ENCODE measurements around the gene RAF1. TPM values are rescaled to one million over a fixed set of nuclear protein-coding genes. Genes with fewer than 3 reads are reported as not detected.

Gene RAF1
- total RNA-seq, 1 donor from 2014 or later, result 115 TPM

DNA sequence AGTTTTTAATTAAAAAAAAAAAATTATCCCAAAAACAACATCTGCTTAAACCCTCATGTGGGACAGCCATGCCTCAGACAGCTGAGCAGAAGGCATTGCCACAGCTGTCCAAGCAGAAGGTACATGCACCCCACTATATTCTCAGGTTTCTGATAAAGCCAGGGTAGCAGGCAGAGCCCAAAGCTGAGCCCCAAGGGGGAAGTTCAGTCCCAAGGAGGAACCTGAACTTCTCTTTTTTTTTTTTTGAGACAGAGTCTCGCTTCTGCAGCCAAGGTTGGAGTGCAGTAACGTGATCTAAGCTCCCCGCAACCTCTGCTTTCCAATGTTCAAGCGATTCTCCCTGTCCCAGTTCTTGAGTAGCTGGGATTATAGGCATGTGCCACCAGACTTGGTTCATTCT lies 73.8 kb downstream of the RAF1 start:
- Histone ChIP-seq H3K4me2 (no peak overlapping the region), H2AFZ (replicated peaks) (no peak overlapping the region), H4K20me1 (ENCODE audit: low read depth) (no peaks in the 10 kb centered on the region), H3K4me1 (no peaks in the 10 kb centered on the region), H3K9me3 (ENCODE audit: low read depth) (no peaks in the 10 kb centered on the region), H3F3A (ENCODE audit: low read depth) (peaks cover 4% of the 10 kb centered on the region), H3K9ac (no peak overlapping the region), H3K79me2 (ENCODE audit: low read depth) (no peaks in the 10 kb centered on the region), H3K27ac (no peak overlapping the region), H3K27me3 (no peaks in the 10 kb centered on the region), H3K36me3 (no peaks in the 10 kb centered on the region), H3K4me3 (no peak overlapping the region)
- no peak for DNase-seq (ENCODE audit: low spot score)
- Mint-ChIP-seq H3K27ac (no peak overlapping the region), H3K27me3 (ENCODE audit: insufficient read depth, low read depth) (no peaks in the 10 kb centered on the region), H3K9me3 (no peaks in the 10 kb centered on the region), H3K4me3 (no peak overlapping the region), H3K36me3 (peaks cover 41% of the 10 kb centered on the region), H3K4me1 (no peaks in the 10 kb centered on the region)
- TF ChIP-seq, protein P1, sequence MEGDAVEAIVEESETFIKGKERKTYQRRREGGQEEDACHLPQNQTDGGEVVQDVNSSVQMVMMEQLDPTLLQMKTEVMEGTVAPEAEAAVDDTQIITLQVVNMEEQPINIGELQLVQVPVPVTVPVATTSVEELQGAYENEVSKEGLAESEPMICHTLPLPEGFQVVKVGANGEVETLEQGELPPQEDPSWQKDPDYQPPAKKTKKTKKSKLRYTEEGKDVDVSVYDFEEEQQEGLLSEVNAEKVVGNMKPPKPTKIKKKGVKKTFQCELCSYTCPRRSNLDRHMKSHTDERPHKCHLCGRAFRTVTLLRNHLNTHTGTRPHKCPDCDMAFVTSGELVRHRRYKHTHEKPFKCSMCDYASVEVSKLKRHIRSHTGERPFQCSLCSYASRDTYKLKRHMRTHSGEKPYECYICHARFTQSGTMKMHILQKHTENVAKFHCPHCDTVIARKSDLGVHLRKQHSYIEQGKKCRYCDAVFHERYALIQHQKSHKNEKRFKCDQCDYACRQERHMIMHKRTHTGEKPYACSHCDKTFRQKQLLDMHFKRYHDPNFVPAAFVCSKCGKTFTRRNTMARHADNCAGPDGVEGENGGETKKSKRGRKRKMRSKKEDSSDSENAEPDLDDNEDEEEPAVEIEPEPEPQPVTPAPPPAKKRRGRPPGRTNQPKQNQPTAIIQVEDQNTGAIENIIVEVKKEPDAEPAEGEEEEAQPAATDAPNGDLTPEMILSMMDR (IDR thresholded peaks at IDR 0.05), result no peak
- TF ChIP-seq EZH2 (IDR thresholded peaks at IDR 0.05) (no peak), EZH2phosphoT487 (IDR thresholded peaks at IDR 0.05) (no peak)

DNA sequence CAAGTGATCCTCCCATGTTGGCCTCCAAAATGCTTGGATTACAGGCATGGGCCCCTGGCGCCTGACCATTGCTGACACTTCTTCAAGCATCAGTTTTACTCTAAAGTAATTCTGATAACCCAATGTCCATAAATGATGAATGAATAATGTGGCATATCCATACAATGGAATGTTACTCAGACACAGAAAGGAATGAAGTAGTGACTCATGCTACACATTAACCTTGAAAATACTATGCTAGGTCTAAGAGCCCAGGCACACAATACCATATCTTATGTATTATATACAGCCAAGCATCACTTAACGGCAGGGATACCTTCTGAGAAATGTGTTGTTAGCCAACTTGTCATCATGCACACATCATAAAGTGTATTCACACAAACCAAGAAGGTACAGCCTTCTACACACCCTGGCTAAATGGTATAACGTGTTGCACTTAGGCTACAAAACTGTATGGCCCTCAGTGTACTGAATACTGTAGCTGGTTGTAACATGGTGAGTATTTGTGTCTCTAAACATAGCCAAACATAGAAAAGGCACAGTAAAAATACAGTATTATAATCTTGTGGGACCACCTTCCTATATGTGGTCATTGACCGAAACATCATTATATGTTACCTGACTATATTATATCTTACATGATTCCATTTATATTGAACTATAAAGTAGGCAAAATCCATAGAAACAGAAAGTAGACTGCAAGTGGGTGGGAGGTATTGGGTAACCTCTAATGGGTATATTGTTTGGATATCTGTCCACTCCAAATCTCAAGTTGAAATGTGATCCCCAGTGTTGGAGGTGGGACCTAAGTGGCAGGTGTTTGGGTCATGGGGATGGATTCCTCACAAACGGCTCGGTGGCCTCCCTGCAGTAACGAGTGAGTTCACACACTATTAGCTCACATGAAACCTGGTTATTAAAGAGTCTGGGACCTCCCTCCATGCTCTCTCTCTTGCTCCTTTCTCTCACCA lies 75.6 kb downstream of the RAF1 start:
- Mint-ChIP-seq H3K27ac (no peak overlapping the region), H3K27me3 (ENCODE audit: insufficient read depth, low read depth) (peaks cover 2% of the 10 kb centered on the region), H3K9me3 (no peaks in the 10 kb centered on the region), H3K36me3 (peaks cover 40% of the 10 kb centered on the region), H3K4me1 (no peaks in the 10 kb centered on the region), H3K4me3 (no peak overlapping the region)
- H3K9ac ChIP-seq, result no peak overlapping the region
- no peaks in the 10 kb centered on the region for H4K20me1 ChIP-seq (ENCODE audit: low read depth)
- no peak overlapping the region for H3K4me3 ChIP-seq
- H3K79me2 ChIP-seq (ENCODE audit: low read depth), result no peaks in the 10 kb centered on the region
- no peak for DNase-seq (ENCODE audit: low spot score)
- H3K4me2 ChIP-seq, result no peak overlapping the region
- H3K27ac ChIP-seq, result no peak overlapping the region
- peaks cover 4% of the 10 kb centered on the region for H3F3A ChIP-seq (ENCODE audit: low read depth)
- no peak overlapping the region for H2AFZ ChIP-seq (replicated peaks)
- no peaks in the 10 kb centered on the region for H3K4me1 ChIP-seq
- H3K9me3 ChIP-seq (ENCODE audit: low read depth), result no peaks in the 10 kb centered on the region
- TF ChIP-seq EZH2phosphoT487 (IDR thresholded peaks at IDR 0.05), result no peak
- no peak for TF ChIP-seq EZH2 (IDR thresholded peaks at IDR 0.05)
- TF ChIP-seq, protein P1 (IDR thresholded peaks at IDR 0.05), result no peak
- no peaks in the 10 kb centered on the region for H3K27me3 ChIP-seq
- no peaks in the 10 kb centered on the region for H3K36me3 ChIP-seq

DNA sequence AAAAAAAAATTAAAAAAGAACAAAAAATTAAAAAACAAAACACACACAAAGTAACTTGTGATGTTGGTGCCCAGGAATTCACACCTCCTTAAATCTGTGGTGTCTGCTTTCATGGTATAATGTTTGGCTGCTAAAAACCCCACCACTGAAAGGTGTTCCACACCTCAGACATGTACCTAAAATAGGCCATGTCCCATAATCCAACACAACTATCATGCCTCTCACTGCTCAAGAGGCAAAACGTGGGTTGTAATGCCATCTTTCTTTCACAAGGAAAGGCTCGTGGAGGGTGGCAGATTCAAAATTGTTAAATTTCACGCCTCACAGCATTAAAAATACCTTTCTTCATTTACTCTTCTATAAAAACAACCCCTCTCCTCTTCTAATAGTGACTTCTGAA lies 77.5 kb downstream of the RAF1 start:
- Histone ChIP-seq H3K4me2 (no peak overlapping the region), H2AFZ (replicated peaks) (no peak overlapping the region), H3F3A (ENCODE audit: low read depth) (peaks cover 11% of the 10 kb centered on the region), H3K27ac (no peak overlapping the region), H3K27me3 (no peaks in the 10 kb centered on the region), H3K36me3 (no peaks in the 10 kb centered on the region), H3K4me3 (no peak overlapping the region), H3K9ac (no peak overlapping the region), H3K79me2 (ENCODE audit: low read depth) (no peaks in the 10 kb centered on the region), H3K9me3 (ENCODE audit: low read depth) (no peaks in the 10 kb centered on the region), H4K20me1 (ENCODE audit: low read depth) (no peaks in the 10 kb centered on the region), H3K4me1 (no peaks in the 10 kb centered on the region)
- Mint-ChIP-seq H3K4me3 (no peak overlapping the region), H3K4me1 (no peaks in the 10 kb centered on the region), H3K27ac (no peak overlapping the region), H3K27me3 (ENCODE audit: insufficient read depth, low read depth) (peaks cover 2% of the 10 kb centered on the region), H3K9me3 (no peaks in the 10 kb centered on the region), H3K36me3 (peaks cover 28% of the 10 kb centered on the region)
- TF ChIP-seq EZH2phosphoT487 (IDR thresholded peaks at IDR 0.05) (no peak), EZH2 (IDR thresholded peaks at IDR 0.05) (no peak)
- TF ChIP-seq, protein P1 (IDR thresholded peaks at IDR 0.05), result no peak
- DNase-seq (ENCODE audit: low spot score), result no peak

Measured in neural progenitor cell (in vitro differentiated cells).